ENCODE results near the gene NAT8L. TPM values are rescaled to one million over a fixed set of nuclear protein-coding genes. Genes with fewer than 3 reads are reported as not detected.

Gene NAT8L
- total and polyA plus RNA-seq, 2 of the 4 experiments (the other 2 are of a cell fraction): 0.05 TPM; not detected in 1

DNA sequence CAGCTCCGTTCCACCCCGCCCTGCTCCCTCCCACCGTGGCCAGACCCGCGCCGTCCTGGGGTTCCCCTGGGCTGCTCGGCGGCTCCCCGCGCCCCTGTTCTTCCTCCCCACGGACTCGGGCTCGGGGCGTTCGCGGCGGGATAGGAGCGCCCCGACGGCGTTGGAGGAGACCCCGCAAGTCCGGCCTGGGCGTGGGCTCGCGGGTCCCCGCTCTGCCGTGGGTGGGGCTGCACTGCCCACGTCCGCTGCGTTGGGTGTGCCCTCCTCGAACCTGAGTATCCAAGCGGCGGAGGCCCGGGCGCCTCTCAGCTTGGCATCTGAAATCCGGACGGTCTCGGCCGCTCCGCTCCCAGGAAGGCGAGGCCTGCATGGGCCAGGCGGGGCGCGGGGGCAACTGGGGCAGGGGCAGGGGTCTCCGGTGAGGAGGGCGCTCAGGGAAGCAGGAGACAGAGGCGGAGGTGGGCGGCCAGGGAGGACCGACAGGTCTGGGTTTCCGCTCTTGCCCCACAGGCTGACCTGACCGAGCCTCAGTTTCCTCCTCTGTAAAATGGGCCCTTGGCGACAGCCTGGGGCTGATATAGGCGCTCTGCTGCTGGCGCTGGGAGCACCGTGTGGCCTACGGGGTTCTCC, 12.0 kb upstream of the NAT8L start (continued):
- TF ChIP-seq SMC3 (IDR thresholded peaks at IDR 0.05; ENCODE audit: low read depth, low read length) (no peak), MXI1 (IDR thresholded peaks at IDR 0.05; ENCODE audit: borderline replicate concordance, low read depth, low read length) (no peak), RCOR1 (IDR thresholded peaks at IDR 0.05; ENCODE audit: insufficient replicate concordance, low read length) (no peak)

- H3K18ac ChIP-seq (ENCODE audit: low read depth, low read length): no peak overlapping the region
- H3K4ac ChIP-seq (ENCODE audit: low read depth, low read length): no peak overlapping the region
- H4K8ac ChIP-seq (ENCODE audit: low read depth in 2 of 2, low read length in 2 of 2): no peak overlapping the region
- H2AK5ac ChIP-seq (ENCODE audit: low read depth, low read length): no peak overlapping the region
- no peaks in the 10 kb centered on the region for H3K9me1 ChIP-seq (ENCODE audit: insufficient read depth, low read length)
- no peak overlapping the region for H3K9ac ChIP-seq (ENCODE audit: low read depth, low read length)
- no peaks in the 10 kb centered on the region; the same call in 1 of the 2 replicates for H3K4me1 ChIP-seq (ENCODE audit: control insufficient read depth, insufficient read depth, low read length)
- no peak overlapping the region for H3K27ac ChIP-seq (ENCODE audit: insufficient read depth, low read length)
- ChIA-PET POLR2A (ENCODE audit: unreplicated experiment) (no interaction called here), CTCF (no interaction called here)
- H3K27me3 ChIP-seq (ENCODE audit: control insufficient read depth, insufficient read depth, low read length): peaks cover 14% of the 10 kb centered on the region
- no peak for DNase-seq
- H3K9me3 ChIP-seq (ENCODE audit: control insufficient read depth, insufficient read depth, low read length): no peaks in the 10 kb centered on the region; the same call in 1 of the 2 replicates
- dilution Hi-C loops (cut with HindIII; ENCODE audit: low sequenced_read_pairs, unreplicated experiment): no loop called here
- intact Hi-C loops (cut with micrococcal nuclease): no loop called here
- H3K56ac ChIP-seq (ENCODE audit: extremely low read depth, insufficient read depth, low read length): no peak overlapping the region
- no peak overlapping the region for H3K23ac ChIP-seq (ENCODE audit: low read depth, low read length)
- no peaks in the 10 kb centered on the region for H4K20me1 ChIP-seq (ENCODE audit: insufficient read depth, low read length)
- no peak overlapping the region for H4K91ac ChIP-seq (ENCODE audit: insufficient read depth, low read depth, low read length)
- in situ Hi-C loops (cut with MboI; ENCODE audit: low sequenced_read_pairs): no loop called here
- H2BK15ac ChIP-seq (ENCODE audit: low read depth, low read length): no peak overlapping the region
- no peak overlapping the region for H3K4me3 ChIP-seq (ENCODE audit: insufficient read depth, low read depth, low read length)
- no peak overlapping the region for H2BK20ac ChIP-seq (ENCODE audit: low read depth, low read length)
- no peak overlapping the region for H4K5ac ChIP-seq (ENCODE audit: low read depth, low read length)
- BruUV-seq (replicated peaks): no TSS peak
- H2BK5ac ChIP-seq (ENCODE audit: low read depth, low read length, poor library complexity, severe bottlenecking): no peak overlapping the region
- H3K36me3 ChIP-seq (ENCODE audit: control insufficient read depth, insufficient read depth, low read length): peaks cover 2% of the 10 kb centered on the region; the same call in 1 of the 2 replicates
- H3K14ac ChIP-seq (replicated peaks; ENCODE audit: low read depth, low read length): no peak overlapping the region
- no peak overlapping the region for H3K4me2 ChIP-seq (ENCODE audit: low read depth, low read length)
- H2BK120ac ChIP-seq (ENCODE audit: low read depth, low read length): no peak overlapping the region
- no peak for ATAC-seq (ENCODE audit: low read depth)
- H2AFZ ChIP-seq (replicated peaks; ENCODE audit: low read length, poor library complexity): no peak overlapping the region
- 0 out of 4 replicates have a peak, but pooled peaks cover 0 to under 1% of the 10 kb centered on the region in 2 experiments for H3K79me1 ChIP-seq (ENCODE audit: low read depth in 1 of 2, low read length in 2 of 2)
- WGBS, 2 experiments (ENCODE audit: extremely low coverage in 2 of 2, insufficient read length in 1 of 2): 73% methylated on average over 12 of the region's 25 CpGs; no CpG with 5 or more reads in 1 of the 2 experiments
- H2AK9ac ChIP-seq (replicated peaks; ENCODE audit: low read depth, low read length, poor library complexity): no peak overlapping the region
- TF ChIP-seq CTCF (conservative IDR thresholded peaks at IDR 0.05; ENCODE audit: low read depth, low read length) (no peak), NFE2L2 (IDR thresholded peaks at IDR 0.05; ENCODE audit: low read depth, low read length) (no peak), CHD1 (IDR thresholded peaks at IDR 0.05; ENCODE audit: low read depth, low read length) (no peak), BHLHE40 (IDR thresholded peaks at IDR 0.05; ENCODE audit: low read depth, low read length) (no peak), MAZ (IDR thresholded peaks at IDR 0.05; ENCODE audit: borderline replicate concordance, low read depth, low read length) (no peak), RAD21 (IDR thresholded peaks at IDR 0.05; ENCODE audit: low read length) (no peak), MAFK (IDR thresholded peaks at IDR 0.05; ENCODE audit: low read depth, low read length) (no peak)
- TF ChIP-seq, protein P1, sequence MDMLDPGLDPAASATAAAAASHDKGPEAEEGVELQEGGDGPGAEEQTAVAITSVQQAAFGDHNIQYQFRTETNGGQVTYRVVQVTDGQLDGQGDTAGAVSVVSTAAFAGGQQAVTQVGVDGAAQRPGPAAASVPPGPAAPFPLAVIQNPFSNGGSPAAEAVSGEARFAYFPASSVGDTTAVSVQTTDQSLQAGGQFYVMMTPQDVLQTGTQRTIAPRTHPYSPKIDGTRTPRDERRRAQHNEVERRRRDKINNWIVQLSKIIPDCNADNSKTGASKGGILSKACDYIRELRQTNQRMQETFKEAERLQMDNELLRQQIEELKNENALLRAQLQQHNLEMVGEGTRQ (IDR thresholded peaks at IDR 0.05; ENCODE audit: low read depth, low read length): no peak
These were observed 11.1 kb upstream of the NAT8L start for GRCh38 chr4:2047781-2048581.
